ENCODE data around the gene NMRK1. TPM values are rescaled to one million over a fixed set of nuclear protein-coding genes. Genes with fewer than 3 reads are reported as not detected.

Gene NMRK1
- total RNA-seq, 1 donor from 2014 or later = 24.8 TPM

Other genes starting within 250 kb of the NMRK1 start
- gene TRPM6, start 200.2 kb downstream of the NMRK1 start, total RNA-seq = 0.15 and 0.17 TPM in 2 replicates
- 3.0 and 3.1 TPM in 2 replicates for gene C9orf40, start 135.2 kb downstream of the NMRK1 start, total RNA-seq
- 43.4 and 46.4 TPM in 2 replicates for gene CARNMT1, start 59.9 kb downstream of the NMRK1 start, total RNA-seq
- gene OSTF1, start 359 bp upstream of the NMRK1 start, total RNA-seq = 37.2 and 81.6 TPM in 2 replicates